ENCODE measurements around the gene KITLG.

KITLG gene

DNA sequence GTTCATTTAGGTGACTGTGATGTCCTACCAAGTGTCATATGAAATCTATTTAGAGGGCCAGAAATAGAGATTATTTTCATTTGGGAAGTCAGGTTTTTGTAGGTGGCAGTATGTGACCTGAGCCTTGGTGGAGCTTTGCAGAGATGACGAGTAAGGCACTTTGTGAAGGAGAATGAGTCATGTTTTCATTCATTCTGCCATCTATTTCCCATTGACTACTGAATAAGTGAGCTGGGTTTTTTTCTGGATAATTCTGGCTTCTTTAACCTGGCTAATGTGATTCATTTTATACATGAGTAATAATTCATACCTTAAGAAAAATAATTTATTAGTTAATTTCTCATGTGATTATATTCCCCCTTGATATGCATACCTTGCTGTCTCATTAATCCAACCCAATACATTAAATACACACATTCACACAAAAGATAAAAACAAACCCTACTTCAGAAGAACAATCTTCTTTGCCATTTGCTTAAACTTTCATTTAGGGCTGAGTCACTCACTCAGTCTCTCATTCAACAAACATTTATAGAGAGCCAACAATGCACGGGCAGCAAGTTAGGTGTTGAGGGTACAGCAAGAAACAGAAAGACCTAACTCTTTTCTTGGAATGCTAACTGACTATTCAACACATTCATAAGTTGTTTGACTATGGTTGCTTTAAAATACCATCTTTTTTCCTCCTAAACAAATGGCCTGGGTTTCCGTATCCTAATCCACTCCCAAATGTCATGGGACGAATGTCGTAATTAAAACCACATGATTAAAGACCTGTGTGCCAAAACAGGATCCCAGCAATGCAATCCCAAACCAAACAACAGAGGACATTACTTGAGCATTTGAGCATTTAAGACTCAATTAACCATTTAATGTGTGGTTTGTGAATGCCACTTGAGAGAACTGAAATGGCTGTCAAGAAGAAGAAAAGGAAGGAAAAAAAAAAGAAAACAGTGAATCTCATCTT lies 78.0 kb downstream of the KITLG start:
- intact Hi-C loops (cut with DNase I; ENCODE audit: low total_unique reads), result no loop called here
- Histone ChIP-seq H3K27ac (no peak overlapping the region), H3K27me3 (no peaks in the 10 kb centered on the region), H3K9me3 (no peaks in the 10 kb centered on the region), H3K4me1 (peaks cover 0 to 4% (median 0%) of the 10 kb centered on the region in 4 donors), H3K4me3 (no peak overlapping the region), H3K36me3 (peaks cover 0 to 11% (median 3%) of the 10 kb centered on the region in 3 donors)
- no peak for DNase-seq
- TF ChIP-seq, protein P1, sequence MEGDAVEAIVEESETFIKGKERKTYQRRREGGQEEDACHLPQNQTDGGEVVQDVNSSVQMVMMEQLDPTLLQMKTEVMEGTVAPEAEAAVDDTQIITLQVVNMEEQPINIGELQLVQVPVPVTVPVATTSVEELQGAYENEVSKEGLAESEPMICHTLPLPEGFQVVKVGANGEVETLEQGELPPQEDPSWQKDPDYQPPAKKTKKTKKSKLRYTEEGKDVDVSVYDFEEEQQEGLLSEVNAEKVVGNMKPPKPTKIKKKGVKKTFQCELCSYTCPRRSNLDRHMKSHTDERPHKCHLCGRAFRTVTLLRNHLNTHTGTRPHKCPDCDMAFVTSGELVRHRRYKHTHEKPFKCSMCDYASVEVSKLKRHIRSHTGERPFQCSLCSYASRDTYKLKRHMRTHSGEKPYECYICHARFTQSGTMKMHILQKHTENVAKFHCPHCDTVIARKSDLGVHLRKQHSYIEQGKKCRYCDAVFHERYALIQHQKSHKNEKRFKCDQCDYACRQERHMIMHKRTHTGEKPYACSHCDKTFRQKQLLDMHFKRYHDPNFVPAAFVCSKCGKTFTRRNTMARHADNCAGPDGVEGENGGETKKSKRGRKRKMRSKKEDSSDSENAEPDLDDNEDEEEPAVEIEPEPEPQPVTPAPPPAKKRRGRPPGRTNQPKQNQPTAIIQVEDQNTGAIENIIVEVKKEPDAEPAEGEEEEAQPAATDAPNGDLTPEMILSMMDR (IDR thresholded peaks at IDR 0.05), result no peak

DNA sequence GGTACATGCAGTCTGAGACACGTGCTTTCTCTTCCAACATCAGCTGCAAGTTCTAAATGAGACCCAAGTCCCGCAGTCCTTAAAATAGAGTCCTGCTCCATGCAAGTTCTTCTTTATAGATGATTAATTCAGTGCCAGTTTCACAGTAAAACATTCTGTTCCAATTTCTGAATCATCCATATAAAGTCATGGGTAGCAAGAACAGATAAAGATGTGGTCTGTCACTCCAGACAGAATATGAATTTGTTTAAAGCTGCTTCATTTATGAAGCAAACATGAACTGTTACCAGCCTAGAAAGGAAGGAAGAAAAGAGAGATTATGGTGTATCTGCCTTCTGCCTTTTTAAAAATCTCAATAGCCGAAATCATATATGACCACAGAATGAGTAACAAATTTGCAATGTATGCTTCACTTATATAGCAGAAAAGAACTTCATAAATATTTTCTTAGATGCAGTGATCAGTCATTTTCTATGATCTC lies 83.3 kb downstream of the KITLG start:
- Histone ChIP-seq H3K27ac (no peak overlapping the region), H3K4me1 (peaks cover 0 to 15% (median 7%) of the 10 kb centered on the region in 4 donors), H3K9me3 (no peaks in the 10 kb centered on the region), H3K4me3 (no peak overlapping the region), H3K27me3 (no peaks in the 10 kb centered on the region), H3K36me3 (no peaks in the 10 kb centered on the region)
- intact Hi-C loops (cut with DNase I; ENCODE audit: low total_unique reads), result no loop called here
- no peak for DNase-seq
- TF ChIP-seq, protein P1 (IDR thresholded peaks at IDR 0.05), result no peak

DNA sequence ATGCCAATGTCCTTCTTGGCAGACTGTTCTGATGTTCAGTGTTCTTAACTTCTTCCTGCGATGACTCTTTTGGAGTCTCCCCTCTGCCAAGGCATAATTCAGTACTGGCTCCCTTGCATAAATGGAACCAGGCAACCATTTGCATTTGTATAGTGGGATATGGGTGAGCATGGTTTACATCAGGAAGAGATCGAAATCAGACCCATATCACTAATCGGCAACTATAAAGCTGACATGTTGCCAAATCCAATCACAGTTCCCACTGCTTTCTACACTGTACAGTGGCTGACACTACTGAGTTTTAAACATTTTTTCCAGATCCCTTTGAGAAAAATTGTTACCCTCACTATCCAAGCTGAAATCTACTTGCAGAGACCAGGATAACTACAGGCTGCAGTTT lies 83.8 kb downstream of the KITLG start:
- H3K27me3 ChIP-seq, result no peaks in the 10 kb centered on the region
- TF ChIP-seq, protein P1 (IDR thresholded peaks at IDR 0.05), result no peak
- no peak overlapping the region for H3K4me3 ChIP-seq
- peaks cover 0 to 15% (median 7%) of the 10 kb centered on the region in 4 donors for H3K4me1 ChIP-seq
- intact Hi-C loops (cut with DNase I; ENCODE audit: low total_unique reads), result no loop called here
- H3K27ac ChIP-seq, result no peak overlapping the region
- H3K9me3 ChIP-seq, result no peaks in the 10 kb centered on the region
- DNase-seq, result no peak
- H3K36me3 ChIP-seq, result no peaks in the 10 kb centered on the region

DNA sequence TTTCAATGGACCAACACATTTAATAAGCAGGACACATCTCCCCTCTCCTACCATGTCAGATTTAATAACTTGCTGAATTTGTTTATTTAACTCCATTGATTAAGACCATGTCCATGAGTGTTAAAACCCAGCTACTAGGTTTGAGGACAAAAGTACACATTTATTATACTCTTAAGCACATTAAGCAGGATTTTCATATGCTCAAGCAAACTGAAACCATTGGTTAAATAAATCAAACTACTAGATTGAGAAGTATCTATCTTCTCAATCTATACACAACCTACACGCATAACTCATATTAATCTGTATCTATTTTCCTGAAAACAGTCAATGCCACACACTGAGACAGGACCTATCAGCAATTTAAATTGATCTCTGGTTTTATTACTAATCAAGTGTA lies 85.2 kb downstream of the KITLG start:
- Histone ChIP-seq H3K9me3 (no peaks in the 10 kb centered on the region), H3K4me3 (no peak overlapping the region), H3K27me3 (no peaks in the 10 kb centered on the region), H3K36me3 (no peaks in the 10 kb centered on the region), H3K4me1 (peaks cover 0 to 15% (median 5%) of the 10 kb centered on the region in 4 donors), H3K27ac (no peak overlapping the region)
- intact Hi-C loops (cut with DNase I; ENCODE audit: low total_unique reads), result no loop called here
- TF ChIP-seq, protein P1 (IDR thresholded peaks at IDR 0.05), result no peak
- no peak for DNase-seq

DNA sequence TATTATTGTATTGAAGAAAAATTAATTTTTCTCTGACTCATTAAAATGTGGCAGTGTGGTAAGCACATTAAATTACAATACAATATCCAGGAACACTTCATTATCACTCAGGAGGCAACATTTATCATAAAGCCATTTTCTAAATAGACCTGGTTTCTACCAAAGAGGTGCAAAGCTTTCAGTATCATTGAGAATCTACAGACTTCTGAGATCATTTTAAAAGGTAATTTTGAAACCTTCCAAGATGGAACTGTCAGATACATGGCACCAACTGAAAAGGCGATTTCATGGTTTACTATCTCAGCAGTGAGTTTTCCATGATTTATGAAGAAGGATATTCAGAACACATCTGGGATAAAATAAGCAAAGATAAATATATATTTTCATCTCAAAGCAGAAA lies 85.8 kb downstream of the KITLG start:
- intact Hi-C loops (cut with DNase I; ENCODE audit: low total_unique reads), result no loop called here
- H3K4me3 ChIP-seq, result no peak overlapping the region
- TF ChIP-seq, protein P1 (IDR thresholded peaks at IDR 0.05), result no peak
- H3K4me1 ChIP-seq, result peaks cover 0 to 15% (median 5%) of the 10 kb centered on the region in 4 donors
- no peaks in the 10 kb centered on the region for H3K27me3 ChIP-seq
- no peak overlapping the region for H3K27ac ChIP-seq
- DNase-seq, result no peak
- no peaks in the 10 kb centered on the region for H3K36me3 ChIP-seq
- no peaks in the 10 kb centered on the region for H3K9me3 ChIP-seq
